Ovary (tissue), 3 donors: ENCODE data around the gene NDST1.

ENCODE experiments used
- POLR2A ChIP-seq: fragments of 450-650 bp; IDR thresholded peaks from one replicate; pipeline ENCODE4 v1.6.1; 2017; ENCODE audit warnings: antibody characterized with exemption, mild to moderate bottlenecking, moderate library complexity
- TF ChIP-seq, protein P1 (sequence below), 3 donors: fragments of 450-650 bp in 2 of 3; fragments of 200-600 bp in 1 of 3; IDR thresholded peaks; one replicate each; pipeline versions ENCODE4 v1.5.1 to v1.8.0; 2016 to 2022; ENCODE audit warnings: antibody characterized with exemption in 3 of 3, mild to moderate bottlenecking in 1 of 3
- donor health status: DM: no; HTN: no; CAD: no.

- TF ChIP-seq, protein P1, sequence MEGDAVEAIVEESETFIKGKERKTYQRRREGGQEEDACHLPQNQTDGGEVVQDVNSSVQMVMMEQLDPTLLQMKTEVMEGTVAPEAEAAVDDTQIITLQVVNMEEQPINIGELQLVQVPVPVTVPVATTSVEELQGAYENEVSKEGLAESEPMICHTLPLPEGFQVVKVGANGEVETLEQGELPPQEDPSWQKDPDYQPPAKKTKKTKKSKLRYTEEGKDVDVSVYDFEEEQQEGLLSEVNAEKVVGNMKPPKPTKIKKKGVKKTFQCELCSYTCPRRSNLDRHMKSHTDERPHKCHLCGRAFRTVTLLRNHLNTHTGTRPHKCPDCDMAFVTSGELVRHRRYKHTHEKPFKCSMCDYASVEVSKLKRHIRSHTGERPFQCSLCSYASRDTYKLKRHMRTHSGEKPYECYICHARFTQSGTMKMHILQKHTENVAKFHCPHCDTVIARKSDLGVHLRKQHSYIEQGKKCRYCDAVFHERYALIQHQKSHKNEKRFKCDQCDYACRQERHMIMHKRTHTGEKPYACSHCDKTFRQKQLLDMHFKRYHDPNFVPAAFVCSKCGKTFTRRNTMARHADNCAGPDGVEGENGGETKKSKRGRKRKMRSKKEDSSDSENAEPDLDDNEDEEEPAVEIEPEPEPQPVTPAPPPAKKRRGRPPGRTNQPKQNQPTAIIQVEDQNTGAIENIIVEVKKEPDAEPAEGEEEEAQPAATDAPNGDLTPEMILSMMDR (IDR thresholded peaks at IDR 0.05): no peak
- no peak for TF ChIP-seq POLR2A
These were observed 46.0 kb downstream of the NDST1 start for GRCh38 chr5:150553911-150554310.
